ENCODE measurements around the gene CTDSP1.

The CTDSP1 gene

GRCh38 chr2:218383892-218384519, 15.7 kb upstream of the CTDSP1 start:
- no peak for DNase-seq (ENCODE audit: low read depth)

GRCh38 chr2:218384975-218385374, 14.7 kb upstream of the CTDSP1 start:
- DNase-seq (ENCODE audit: low read depth): no peak

- no peak for DNase-seq (ENCODE audit: low read depth)
Measured at GRCh38 chr2:218386505-218387368, 12.9 kb upstream of the CTDSP1 start.

GRCh38 chr2:218387369-218388194, 12.1 kb upstream of the CTDSP1 start:
- DNase-seq (ENCODE audit: low read depth): no peak

GRCh38 chr2:218389333-218390150, 10.1 kb upstream of the CTDSP1 start:
- DNase-seq (ENCODE audit: low read depth): no peak

- no peak for DNase-seq (ENCODE audit: low read depth)
Measured at GRCh38 chr2:218391202-218391601, 8.5 kb upstream of the CTDSP1 start.

GRCh38 chr2:218392459-218392858, 7.2 kb upstream of the CTDSP1 start:
- no peak for DNase-seq (ENCODE audit: low read depth)

GRCh38 chr2:218392891-218393462, 6.7 kb upstream of the CTDSP1 start:
- DNase-seq (ENCODE audit: low read depth): no peak

GRCh38 chr2:218393750-218394290, 5.8 kb upstream of the CTDSP1 start:
- DNase-seq (ENCODE audit: low read depth): no peak

- no peak for DNase-seq (ENCODE audit: low read depth)
Measured at GRCh38 chr2:218394298-218395089, 5.2 kb upstream of the CTDSP1 start.

GRCh38 chr2:218395090-218395444, 4.6 kb upstream of the CTDSP1 start:
- DNase-seq (ENCODE audit: low read depth): no peak

- DNase-seq (ENCODE audit: low read depth): no peak
Measured at GRCh38 chr2:218395456-218395825, 4.2 kb upstream of the CTDSP1 start.

GRCh38 chr2:218395826-218396687, 3.6 kb upstream of the CTDSP1 start:
- DNase-seq (ENCODE audit: low read depth): peak; percentile 82

- DNase-seq (ENCODE audit: low read depth): no peak
Measured at GRCh38 chr2:218396688-218397462, 2.8 kb upstream of the CTDSP1 start.

- DNase-seq (ENCODE audit: low read depth): no peak
Measured at GRCh38 chr2:218397463-218397819, 2.2 kb upstream of the CTDSP1 start.

- DNase-seq (ENCODE audit: low read depth): no peak
Measured at GRCh38 chr2:218397820-218398436, 1.7 kb upstream of the CTDSP1 start.

- DNase-seq (ENCODE audit: low read depth): no peak
Measured at GRCh38 chr2:218398437-218399390, 954 bp upstream of the CTDSP1 start.

Measured in stimulated activated CD8-positive, alpha-beta memory T cell treated with anti-CD3 and anti-CD28 coated beads, Interleukin-15, amount 100 ng/mL, for 24 hours (primary cell).